Stimulated activated CD4-positive, alpha-beta T cell treated with anti-CD3 and anti-CD28 coated beads, TNF-alpha, amount 100 ng/mL, for 1 hour (primary cell): ENCODE results near the gene RNF217.

ENCODE experiments used
- DNase-seq, 3 donors: peaks; one replicate each; pipeline ENCODE4 v3.0.0-alpha.2; 2020; ENCODE audit warnings: low read depth in 3 of 3, low spot score in 1 of 3

Gene RNF217

DNA sequence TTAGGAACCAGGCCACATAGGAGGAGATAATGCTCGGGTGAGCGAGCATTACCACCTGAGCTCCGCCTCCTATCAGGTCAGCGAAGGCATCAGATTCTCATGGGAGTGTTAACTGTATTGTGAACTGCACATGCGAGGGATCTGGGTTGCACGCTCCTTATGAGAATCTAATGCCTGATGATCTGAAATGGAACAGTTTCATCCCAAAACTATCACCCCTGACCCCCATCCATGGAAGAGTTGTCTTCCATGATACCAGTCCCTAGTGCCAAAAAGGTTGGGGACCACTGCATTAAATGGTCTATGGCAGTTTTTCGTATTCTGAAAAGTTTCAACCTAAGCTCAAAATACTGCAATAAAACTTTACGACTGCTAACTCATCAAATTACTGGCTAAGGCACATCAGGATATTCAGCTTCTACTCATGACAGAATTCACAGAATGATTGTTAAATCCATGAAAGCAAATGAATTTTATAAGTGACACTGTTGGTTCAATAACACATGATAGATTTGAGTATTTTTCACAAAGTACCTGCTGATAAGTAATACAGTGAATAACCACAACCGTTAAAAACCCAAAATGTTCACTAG is 25.9 kb downstream of the RNF217 start:
- DNase-seq, result no peak

DNA sequence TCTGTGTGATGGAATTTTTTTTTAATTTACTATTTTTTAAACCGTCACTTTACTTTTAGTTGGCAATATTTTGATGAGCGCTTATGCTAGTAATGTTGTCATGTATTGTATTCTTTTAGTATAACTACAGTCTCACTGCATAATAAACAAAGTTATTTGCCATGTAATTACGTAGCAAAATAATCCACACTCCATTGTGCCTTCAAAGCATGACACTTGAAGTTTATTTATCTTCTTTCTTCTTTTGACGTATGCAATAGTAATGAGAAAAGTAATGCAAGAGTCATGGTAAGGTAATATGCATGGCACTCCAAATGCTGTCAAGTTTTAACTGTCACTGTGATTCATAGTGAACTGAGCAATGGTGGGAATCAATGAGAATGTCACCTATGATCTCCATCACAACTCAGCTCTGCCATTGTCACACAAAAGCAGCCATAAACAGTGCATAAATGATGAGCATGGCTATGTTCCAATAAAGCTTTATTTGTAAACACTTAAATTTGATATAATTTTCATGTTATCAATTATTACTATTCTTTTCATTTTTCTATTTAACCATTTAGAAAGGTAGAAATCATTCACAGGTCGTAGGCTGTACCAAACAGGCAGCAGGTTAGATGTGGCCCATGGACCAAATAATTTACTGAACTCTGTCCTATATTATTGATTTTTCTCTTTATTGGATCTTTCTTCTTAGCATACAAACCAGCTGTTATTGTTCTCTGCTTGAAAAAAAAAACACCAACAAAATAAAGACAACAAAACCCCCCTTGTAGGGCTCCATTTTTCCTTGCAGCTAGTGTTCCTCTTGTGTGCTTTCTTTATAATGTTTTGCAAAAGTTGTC is 27.1 kb downstream of the RNF217 start:
- DNase-seq, result no peak

DNA sequence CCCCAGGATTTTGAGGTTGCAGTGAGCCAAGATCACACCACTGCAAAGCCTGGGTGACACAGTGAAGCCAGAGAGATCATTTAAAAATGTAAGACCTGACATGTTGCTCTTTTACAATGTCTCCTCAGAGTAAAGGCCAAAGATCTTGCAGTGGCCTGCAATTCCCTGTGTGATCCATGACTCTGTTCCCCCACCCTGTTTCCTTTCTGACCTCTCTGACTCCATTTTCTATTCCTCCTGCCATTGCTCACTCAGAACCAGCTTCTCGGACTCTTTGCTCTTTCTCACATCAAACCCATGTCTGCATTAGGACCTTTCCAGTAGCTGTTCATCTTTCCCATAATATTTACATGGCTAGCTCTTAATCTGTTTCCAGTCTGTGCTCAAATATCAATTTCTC is 28.8 kb downstream of the RNF217 start:
- DNase-seq, result no peak

DNA sequence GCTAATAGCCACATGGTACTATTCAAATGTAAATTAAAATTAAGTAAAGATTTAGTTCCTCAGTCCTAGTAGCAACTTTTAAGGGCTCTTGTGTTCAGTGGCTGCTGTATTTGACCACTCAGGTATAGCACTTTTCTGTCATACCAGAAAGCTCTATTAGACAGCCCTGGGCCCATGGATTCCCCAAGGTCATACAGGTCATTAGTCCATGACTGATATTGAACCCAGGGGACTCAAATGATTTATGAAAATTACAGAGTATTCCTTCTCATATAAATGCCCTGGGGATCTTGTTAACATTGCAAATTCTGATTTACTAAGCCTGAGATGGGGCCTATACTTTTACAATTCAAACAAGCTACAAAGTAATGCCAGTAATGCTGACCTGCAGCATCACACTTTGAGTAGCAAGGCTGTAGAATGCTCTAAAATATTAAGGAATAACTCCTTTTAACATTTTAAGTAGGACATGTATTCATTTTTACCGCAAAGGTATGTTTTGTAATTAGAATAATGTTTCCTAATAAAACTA is 29.6 kb downstream of the RNF217 start:
- no peak for DNase-seq

DNA sequence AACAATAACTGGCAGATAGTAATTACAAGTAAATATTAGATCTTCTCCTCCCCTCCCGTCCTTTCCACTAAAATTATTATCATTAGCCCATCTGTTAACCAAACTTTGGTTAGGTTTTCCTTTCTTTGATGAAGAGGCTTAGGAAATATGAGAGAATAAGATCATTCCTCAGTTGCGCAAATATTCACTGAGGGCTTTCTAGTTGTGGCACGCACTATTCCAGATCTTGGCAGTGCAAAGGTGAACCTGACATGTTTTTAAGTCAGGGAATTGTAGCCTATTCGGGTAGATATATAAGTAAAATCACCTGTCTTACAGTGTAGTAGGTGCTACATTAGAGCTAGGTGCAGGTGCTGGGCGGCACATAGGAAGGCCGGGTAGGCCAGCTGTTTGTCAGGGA is 31.1 kb downstream of the RNF217 start:
- DNase-seq, result no peak

DNA sequence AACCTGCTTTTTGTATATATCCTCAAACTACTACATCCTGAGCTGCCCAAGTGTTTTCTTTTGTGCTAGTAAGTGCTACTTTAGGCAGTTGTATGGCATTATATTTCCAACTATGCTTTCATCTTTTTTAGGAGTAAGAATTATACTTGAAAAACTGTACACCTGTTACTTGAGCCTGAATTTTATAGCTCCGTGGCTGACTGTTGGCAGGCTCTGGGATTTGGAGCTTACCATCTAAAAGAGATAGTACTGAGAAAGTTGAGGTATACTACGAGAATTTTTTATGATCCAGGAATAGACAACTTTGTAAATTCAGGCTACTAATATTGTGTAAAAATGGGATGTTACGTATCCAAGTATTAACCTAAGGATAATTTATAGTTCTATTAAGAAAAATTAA is 32.4 kb downstream of the RNF217 start:
- no peak for DNase-seq

DNA sequence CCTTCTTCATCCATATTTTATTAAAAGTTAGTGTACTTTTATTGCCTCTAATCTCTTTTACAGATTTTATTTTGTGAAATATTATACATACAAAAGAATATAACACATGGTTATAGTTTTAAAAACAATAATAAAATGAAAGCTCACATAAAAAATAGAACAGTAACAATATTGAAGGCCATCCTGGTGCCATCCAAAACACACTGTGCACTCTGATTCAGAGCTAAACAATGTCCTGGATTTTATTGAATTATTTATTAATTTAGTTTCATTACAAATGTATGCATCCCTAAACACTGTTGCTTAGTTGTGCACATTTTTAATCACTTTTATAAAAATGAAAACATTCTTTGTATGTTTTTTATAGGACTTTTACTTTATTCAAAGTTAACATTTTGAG is 32.9 kb downstream of the RNF217 start:
- DNase-seq, result no peak

DNA sequence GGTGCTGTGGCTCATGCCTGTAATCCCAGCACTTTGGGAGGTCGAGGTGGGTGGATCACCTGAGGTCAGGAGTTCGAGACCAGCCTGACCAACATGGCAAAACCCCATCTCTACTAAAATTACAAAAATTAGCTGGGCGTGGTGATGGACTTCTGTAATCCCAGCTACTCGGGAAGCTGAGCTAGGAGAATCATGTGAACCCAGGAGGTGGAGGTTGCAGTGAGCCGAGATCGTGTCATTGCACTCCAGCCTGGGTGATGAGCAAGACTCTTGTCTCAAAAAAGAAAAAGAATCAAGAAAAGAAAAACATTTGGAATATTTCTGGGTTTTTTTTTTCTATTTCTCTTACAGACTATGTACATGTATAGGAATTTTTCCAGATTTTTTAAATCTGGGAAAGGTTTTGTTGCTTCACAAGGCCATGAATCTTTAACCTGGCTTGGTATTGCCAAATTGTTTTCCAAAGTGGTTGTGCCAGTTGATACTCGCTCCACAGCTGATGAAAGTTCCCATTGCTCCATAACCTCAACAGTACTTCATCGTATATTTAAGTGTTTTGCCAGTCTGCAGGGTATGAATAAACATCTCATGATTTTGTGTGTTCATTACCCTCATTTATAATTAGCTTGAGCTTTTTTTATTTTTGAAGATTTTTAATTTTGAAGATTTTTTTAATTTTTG is 33.5 kb downstream of the RNF217 start:
- no peak for DNase-seq

DNA sequence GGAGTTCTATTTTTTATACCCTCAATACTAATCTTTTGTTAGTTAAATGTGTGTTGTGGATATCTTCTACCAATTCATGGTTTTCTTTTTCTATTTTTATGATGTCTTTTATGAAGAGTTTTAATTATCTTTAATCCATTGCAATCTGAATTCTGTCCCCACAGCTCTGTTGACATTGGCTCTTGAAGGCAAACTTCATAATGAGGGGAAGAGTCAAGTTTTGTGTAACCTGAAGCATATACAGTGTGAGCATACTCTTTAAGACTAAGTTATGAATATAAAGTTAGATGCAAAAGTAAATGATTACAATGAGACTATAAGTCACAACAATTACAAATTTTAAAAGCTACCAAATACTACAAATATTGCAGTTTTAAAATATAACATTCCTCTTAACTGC is 34.2 kb downstream of the RNF217 start:
- DNase-seq, result no peak

DNA sequence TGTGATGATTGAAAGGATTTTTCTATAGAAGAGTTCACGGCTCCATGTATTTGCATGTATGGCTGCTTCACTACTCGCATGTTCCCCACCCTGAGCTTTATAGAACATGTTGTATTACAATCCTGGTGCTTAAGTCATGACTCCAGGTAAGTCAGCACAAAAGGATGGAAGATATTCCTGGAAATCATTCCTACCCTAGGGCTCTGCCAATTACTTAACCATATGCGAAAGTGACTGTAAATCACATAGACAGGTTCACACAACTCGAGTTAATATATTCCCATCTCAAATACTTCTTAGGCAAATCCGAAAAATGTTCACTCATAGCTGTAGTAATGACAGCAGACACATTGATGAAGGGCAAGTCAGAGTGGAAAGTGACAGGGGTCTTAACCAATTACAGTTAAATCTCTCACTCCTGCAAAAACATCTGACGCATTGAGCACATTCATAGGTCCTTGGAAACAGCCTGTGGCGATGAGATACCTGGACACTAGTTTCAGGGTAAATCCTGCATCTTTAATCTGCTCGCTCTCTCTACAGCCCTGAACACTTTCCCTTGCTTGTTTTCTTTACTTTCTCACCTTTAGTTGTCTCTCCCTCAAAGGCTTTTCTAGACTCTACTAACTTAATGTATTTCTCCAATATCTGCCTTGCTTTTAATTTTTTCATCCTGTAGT is 35.1 kb downstream of the RNF217 start:
- no peak for DNase-seq

DNA sequence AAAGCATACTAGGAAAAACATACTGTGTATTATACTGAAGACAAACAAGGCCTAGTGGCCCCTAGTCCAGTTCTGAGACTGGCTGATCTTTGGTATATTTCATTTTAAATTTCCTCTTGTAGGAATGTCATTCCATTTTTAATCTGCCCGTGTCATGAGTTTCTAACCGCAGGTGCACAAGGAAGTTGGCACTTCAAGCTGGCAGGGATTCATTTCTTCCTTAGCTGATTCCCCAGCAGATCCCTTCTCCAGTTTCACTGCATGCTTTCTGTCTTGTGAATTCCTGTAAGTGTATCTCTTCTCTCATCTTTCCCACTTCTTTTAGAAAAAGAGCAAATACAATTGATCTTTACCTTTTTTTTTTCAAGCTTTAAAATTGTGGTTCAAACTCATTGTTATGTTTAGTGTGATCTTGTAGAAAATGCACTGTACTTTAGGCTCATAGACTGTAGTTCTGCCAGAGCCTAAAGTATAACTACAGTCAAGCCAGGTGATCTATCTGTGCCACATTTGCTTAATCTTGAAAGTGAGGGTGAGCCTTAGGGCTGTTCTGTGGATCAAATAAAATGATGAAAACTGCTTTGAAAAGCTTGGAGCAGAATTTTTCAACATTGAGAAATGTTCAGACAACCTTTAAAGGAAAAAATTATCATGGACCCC is 37.0 kb downstream of the RNF217 start:
- DNase-seq, result no peak

DNA sequence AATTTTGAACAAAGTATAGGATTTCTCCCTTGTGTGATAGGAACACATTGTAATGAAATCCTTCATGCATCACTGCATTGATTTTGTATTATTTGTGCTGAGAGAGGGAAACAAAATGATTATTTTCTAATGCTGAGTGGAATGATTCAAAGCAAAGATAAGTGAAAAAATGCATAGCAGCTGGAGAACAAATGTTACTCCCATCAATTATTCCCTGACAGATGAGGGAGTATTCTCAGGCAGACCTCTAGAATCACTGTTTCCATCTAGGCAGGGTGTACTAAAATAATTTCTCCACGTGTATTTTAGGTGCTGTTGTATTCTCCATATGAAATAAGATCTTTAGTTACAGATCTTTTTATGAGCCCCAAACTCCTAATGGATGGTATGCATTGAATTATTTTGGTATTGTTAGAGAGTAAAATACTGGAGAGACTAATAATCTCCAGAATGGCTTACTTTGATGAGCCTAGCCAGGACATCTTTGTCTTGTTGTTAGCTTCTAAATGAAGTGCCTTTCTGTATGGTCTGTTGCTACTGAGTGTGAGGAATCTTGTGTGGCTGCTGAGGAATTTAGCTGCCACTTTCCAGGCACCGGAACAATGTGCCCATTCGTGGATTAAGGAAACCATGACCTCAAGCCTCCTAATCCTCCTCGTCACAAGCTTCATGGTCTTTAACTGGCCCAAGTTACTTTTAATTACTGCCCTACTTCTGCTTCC is 39.6 kb downstream of the RNF217 start:
- DNase-seq, result no peak

DNA sequence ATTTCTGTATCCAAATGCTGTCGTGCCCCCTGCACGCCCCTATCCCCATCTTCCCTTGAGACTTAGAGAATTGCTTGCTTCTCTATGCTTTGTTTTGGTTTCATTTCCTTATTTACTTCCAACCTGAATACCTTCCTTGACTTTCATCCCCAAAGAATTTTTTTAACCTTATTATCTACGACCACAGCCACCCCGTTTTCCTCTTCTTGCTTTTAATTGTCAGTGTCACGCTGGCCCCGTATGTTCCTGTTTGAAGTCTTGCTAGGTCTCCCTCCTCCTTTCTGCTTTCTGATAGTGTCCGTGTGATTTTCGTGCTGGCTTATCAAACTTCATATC is 40.1 kb downstream of the RNF217 start:
- no peak for DNase-seq

DNA sequence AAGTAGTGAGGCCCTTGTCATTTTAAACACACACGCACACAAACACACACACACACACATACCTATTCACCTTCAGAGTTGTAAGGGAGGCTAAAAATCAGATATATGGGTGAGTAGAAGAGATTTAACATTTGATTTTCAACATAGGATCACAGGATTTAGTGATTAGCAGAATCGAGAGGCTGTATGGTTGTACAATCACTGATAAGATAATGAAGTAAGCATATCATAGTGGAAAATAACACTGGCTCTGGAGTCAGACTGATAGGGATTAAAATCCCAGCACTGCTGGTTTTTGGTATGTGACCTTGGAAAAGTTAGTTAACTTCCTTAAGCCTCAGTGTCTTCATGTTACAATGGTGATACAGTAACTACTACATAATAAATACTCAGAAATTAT is 40.8 kb downstream of the RNF217 start:
- DNase-seq, result no peak

DNA sequence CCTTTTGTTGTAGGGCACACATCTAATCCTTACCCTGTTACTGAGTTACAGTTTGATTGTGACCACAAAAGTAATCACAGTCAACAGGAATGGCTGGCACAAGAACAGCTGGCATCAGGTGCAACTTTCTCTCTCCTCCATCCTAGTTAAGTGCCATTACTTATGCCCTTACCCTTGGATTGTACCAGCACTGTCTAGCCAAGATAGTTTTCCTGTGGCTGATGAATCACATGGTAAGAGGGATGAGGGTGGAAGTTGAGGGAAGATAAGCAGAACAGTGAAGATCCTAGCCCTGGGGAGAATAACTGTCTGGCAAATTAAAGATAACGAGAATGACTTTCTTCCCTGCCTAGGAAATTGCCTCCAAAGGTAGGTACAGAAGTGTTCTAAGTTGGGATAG is 42.0 kb downstream of the RNF217 start:
- no peak for DNase-seq

DNA sequence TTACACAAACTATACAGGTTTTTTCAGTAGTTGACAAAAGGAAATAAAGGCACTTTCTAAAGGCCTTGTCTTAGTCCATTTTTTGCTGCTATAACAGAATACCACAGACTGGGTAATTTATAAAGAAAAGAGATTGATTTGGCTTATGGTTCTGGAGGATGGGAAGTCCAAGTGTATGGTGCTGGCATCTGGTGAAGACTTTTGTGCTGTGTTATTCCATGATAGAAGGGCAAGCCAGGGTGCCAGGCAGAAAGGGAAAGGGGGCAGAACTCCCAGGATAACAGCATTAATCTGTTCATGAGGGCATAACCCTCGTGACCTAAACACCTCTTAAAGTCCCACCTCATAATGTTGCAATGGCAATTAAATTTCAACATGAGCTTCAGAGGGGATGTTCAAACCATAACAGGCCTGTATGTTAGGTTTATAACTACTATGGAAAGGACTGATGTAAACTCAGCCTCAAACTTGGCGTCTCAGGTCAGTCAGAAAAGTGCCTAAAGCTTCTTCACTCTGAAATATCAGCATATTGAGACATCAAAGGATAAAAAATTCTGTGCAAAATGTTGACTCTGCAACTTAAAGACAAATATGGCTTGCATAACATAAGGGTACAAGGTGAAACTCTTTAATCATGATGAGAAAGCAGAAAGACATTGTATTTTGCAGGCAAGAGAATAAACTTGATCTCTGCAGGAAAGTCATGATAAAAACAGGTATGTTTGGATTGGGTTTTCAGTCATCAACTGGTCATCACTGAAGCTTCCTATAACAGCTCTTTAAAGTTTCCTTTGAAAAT is 42.8 kb downstream of the RNF217 start:
- DNase-seq, result no peak

DNA sequence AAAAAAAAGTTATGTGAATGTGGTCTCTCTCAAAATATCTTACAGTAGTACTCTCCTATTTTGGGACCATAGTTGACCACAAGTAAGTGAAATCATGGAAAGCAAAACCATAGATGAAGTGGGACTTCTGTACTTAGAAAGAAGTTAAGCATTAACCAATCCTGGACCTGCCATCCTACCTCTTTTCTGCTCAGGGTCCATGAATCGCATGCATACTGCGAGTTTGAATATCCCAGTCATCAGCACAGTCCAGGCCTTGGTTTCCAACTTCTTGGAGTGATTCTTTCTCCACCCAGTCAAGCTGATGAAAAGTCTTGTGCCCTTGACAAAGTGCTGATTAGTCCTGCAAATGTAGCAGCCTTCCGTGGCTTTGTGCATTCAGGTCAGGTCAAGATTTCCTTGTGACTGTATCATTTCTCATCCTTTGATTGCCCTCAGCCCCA is 46.0 kb downstream of the RNF217 start:
- DNase-seq, result no peak

DNA sequence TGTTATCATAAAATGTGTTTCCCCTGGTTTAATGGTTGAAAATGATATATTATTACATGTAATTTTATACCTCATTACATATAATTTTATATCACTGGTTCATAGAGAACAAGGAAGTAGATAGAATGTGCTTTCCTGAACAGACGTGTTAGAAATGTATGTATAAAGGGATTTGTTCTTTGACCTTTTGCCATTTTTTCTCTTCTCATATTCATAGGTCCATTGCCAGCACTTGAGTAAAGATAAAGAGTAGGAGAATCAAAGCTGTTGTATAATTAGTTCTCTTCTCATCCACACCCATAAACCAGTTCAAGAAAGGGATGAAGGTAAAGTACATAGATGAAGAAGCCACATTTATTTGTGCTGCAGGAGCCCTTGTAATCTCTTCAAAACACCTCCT is 46.7 kb downstream of the RNF217 start:
- no peak for DNase-seq

DNA sequence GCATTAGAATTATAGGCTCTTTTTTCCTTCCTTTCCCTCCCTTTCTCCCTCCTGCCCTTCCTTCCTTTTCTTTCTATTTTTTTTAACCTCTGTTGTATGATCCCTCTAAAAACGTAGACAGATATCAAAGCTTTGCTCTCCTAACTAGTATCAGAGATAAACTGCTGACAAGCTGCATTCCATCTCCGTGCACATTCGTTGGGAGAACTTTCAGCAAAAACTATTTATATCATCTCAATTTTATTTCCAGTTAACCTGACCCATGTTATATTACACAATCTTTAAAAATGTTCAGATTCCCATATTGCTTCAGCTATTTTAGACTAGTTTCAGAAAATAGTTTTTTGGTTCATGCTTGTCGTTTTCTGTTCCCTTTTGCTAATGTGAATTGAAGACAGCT is 47.3 kb downstream of the RNF217 start:
- no peak for DNase-seq
